Mesodermal cell (in vitro differentiated cells): ENCODE data around the gene TMPRSS9.
"Not testable (repeated sequence)": the region's sequence is repeated elsewhere in the genome, so short reads cannot be mapped to it uniquely, and the experiment has no call there.

Experiments
- H3K27ac ChIP-seq: 2 replicates; pipeline ENCODE4 v1.7.0; 2013; ENCODE audit warnings: mild to moderate bottlenecking, low read depth, low read length, moderate library complexity; ENCODE audit not compliant: severe bottlenecking
- H3K36me3 ChIP-seq: 2 replicates; pipeline ENCODE4 v1.7.1; 2013; ENCODE audit warnings: mild to moderate bottlenecking, low read length, moderate library complexity; ENCODE audit not compliant: control insufficient read depth, insufficient read depth
- H3K4me1 ChIP-seq: one replicate; pipeline ENCODE4 v1.7.1; 2013; ENCODE audit warnings: mild to moderate bottlenecking, low read length; ENCODE audit not compliant: insufficient read depth, control insufficient read depth, poor library complexity, severe bottlenecking
- H3K4me3 ChIP-seq: 2 replicates; pipeline ENCODE4 v1.7.0; 2013; ENCODE audit warnings: low read length, control low read depth, mild to moderate bottlenecking; ENCODE audit not compliant: insufficient read depth, poor library complexity, severe bottlenecking; ENCODE audit errors: extremely low read depth
- H3K9me3 ChIP-seq: 2 replicates; pipeline ENCODE4 v1.7.1; 2013; ENCODE audit warnings: mild to moderate bottlenecking, low read length, moderate library complexity; ENCODE audit not compliant: control insufficient read depth
- WGBS, 2 experiments: methylation state at CpG; one replicate each; pipeline ENCODE4 v1.1.5; 2013; ENCODE audit warnings: missing lambda C conversion rate in 2 of 2; ENCODE audit not compliant: insufficient coverage in 2 of 2; 5-methylcytosine and 5-hydroxymethylcytosine counted together

The TMPRSS9 gene

DNA sequence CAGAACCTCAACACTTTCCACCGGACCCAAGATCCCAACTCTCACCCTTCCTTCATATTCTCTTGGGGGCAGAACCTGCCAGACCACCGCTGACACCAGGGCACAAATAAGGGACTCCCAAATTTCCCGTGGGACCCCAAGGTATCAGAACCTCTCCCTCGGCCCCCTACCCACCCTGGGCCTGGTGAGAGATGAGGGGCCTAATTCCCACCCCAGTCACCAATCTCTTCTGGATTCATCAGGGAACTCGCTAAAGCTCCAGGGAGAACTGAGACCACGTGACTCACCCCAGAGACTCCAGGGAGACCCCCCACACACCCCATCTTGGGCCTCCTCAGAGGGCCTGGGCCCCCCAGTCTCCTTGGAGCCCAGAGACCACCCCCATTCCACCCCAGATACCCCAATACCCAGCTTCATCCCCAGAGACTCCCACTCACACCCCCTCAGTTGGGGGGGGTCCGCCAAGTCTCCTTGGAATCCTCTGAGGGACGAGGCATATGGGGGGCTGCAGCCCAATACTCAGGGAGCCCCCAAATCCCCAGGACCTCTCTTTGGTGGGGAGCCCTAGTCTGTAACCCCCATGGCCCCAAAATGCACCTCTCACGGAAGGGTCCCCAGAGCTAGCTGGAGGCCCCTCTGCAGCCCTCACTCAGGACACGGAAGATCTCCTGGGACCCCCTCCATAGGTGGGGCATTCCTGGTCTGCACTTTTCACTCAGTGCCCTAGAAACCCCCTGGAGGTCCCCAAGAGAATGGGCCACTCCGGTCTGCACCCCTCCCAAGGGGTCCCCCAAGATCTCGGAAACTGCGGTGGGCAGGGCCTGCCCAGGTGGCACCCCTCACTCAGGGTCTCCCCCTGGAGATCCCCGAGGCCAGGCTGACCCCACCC lies 95.1 kb downstream of the TMPRSS9 start:
- H3K4me3 ChIP-seq, result peak overlapping the region; percentile 100
- peaks cover 20% of the 10 kb centered on the region for H3K36me3 ChIP-seq
- 60 to 66% methylated on average over 10 to 13 of the region's 14 CpGs for WGBS, 2 experiments
- H3K9me3 ChIP-seq, result no peaks in the 10 kb centered on the region
- H3K4me1 ChIP-seq, result peaks cover 21% of the 10 kb centered on the region
- H3K27ac ChIP-seq, result no peak overlapping the region

GRCh38 chr19:2455851-2456570 lies 95.9 kb downstream of the TMPRSS9 start:
- Histone ChIP-seq H3K9me3 (no peaks in the 10 kb centered on the region), H3K4me1 (peaks cover 21% of the 10 kb centered on the region), H3K4me3 (peak overlapping the region; percentile 100), H3K27ac (peak overlapping the region; percentile 59), H3K36me3 (peaks cover 13% of the 10 kb centered on the region)
- 0 to 1% methylated on average over 44 to 45 of the region's 62 CpGs for WGBS, 2 experiments

- Histone ChIP-seq H3K9me3 (no peaks in the 10 kb centered on the region), H3K4me3 (peak overlapping the region; percentile 18), H3K36me3 (peaks cover 3% of the 10 kb centered on the region), H3K4me1 (peaks cover 21% of the 10 kb centered on the region), H3K27ac (peak overlapping the region; percentile 69)
- WGBS, 2 experiments, result 94 to 95% methylated on average over 3 to 5 of the region's 8 CpGs
Observed at GRCh38 chr19:2457394-2458037, 97.5 kb downstream of the TMPRSS9 start.

DNA sequence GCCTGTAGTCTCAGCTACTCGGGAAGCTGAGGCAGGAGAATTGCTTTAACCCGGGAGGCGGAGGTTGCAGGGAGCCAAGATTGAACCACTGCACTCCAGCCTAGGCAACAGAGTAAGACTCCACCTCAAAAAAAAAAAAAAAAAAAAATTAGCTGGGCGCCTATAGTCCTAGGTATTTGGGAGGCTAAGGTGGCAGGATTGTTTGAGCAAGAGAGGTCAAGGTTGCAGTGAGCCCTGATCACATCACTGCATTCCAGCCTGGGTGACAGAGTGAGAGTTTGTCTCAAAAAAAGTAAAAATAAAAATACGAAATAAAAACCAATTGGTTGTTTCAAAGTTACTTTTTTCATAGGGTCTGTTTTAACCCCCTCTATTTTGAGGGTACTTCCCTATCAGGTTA lies 98.0 kb downstream of the TMPRSS9 start:
- Histone ChIP-seq H3K36me3 (peaks cover 3% of the 10 kb centered on the region), H3K27ac (no peak overlapping the region), H3K9me3 (no peaks in the 10 kb centered on the region), H3K4me3 (no peak overlapping the region), H3K4me1 (peaks cover 19% of the 10 kb centered on the region)
- no CpG with 5 or more reads among the region's 5 CpGs for WGBS, 2 experiments

- not testable (repeated sequence) for H3K36me3 ChIP-seq, H3K27ac ChIP-seq, H3K4me3 ChIP-seq, H3K9me3 ChIP-seq
- 90 to 93% methylated on average over 9 to 10 of the region's 10 CpGs for WGBS, 2 experiments
- H3K4me1 ChIP-seq, result peaks cover 17% of the 10 kb centered on the region
Observed at GRCh38 chr19:2458776-2459175, 98.7 kb downstream of the TMPRSS9 start.

GRCh38 chr19:2460245-2460644 lies 100.2 kb downstream of the TMPRSS9 start:
- H3K4me3 ChIP-seq, result no peak overlapping the region
- H3K4me1 ChIP-seq, result peaks cover 3% of the 10 kb centered on the region
- H3K36me3 ChIP-seq, result no peaks in the 10 kb centered on the region
- no peak overlapping the region for H3K27ac ChIP-seq
- no peaks in the 10 kb centered on the region for H3K9me3 ChIP-seq
- 100% methylated on average over 1 of the region's 1 CpG for WGBS, 2 experiments

GRCh38 chr19:2461751-2462634 lies 101.9 kb downstream of the TMPRSS9 start:
- Histone ChIP-seq H3K27ac (peak overlapping the region; percentile 73), H3K4me1 (no peaks in the 10 kb centered on the region), H3K36me3 (no peaks in the 10 kb centered on the region), H3K9me3 (no peaks in the 10 kb centered on the region), H3K4me3 (peak overlapping the region; percentile 54)
- WGBS, 2 experiments, result 3 to 8% methylated on average over 38 to 59 of the region's 62 CpGs

- Histone ChIP-seq H3K4me3 (peak overlapping the region; percentile 54), H3K9me3 (no peaks in the 10 kb centered on the region), H3K4me1 (no peaks in the 10 kb centered on the region), H3K36me3 (no peaks in the 10 kb centered on the region), H3K27ac (peak overlapping the region; percentile 73)
- 5 to 7% methylated on average over 33 to 40 of the region's 46 CpGs for WGBS, 2 experiments
Observed at GRCh38 chr19:2462635-2463421, 102.8 kb downstream of the TMPRSS9 start.

DNA sequence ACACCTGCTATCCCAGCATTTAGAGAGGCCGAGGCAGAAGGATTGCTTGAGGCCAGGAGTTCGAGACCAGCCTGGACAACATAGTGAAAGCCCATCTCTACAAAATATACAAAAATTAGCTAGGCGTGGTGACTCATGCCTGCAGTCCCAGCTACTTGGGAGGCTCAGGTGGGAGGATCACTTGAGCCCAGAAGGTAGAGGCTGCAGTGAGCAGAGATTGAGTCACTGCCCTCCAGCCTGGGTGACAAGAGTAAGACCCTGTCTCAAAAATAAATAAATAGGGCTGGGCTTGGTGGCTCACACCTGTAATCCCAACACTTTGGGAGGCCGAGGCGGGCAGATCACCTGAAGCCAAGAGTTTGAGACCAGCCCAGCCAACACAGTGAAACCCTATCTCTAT lies 103.6 kb downstream of the TMPRSS9 start:
- not testable (repeated sequence) for H3K4me3 ChIP-seq, H3K4me1 ChIP-seq, H3K27ac ChIP-seq, H3K36me3 ChIP-seq, H3K9me3 ChIP-seq
- WGBS, 2 experiments, result 100% methylated on average over 3 of the region's 5 CpGs
